SW480 (cell line): ENCODE measurements around the gene MCTP1.
A peak's percentile ranks its signal among the peaks of the same experiment; 100 is the strongest.

ENCODE experiments used
- DNase-seq: peaks from one replicate; pipeline ENCODE4 v3.0.0-alpha.2; 2016; ENCODE audit warnings: low spot score

Gene MCTP1

GRCh38 chr5:94694671-94695070, 590.2 kb downstream of the MCTP1 start:
- no peak for DNase-seq

DNA sequence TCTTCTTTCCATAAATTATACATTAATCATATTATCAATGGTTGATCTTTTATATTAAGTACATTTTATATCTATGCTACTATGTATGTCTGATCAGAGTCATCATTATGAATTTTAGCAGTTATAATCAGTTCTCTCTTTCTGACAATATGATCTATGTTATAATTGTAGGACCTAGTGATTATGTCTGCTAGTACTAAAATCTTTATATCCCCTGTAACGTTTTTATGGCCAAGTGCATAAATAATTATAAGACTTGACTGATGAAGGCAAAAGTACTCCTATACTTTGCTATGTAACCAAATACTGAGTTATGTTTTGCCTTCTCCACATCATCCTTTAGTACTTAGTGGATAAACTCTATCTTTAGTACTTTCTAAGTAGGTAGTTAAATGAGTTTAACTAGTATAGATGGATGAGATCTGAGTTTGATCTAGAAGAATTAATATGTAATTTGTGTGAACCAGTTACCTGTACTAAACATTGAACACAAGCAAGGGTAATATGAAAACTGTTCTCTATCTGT, 591.0 kb downstream of the MCTP1 start:
- DNase-seq: no peak

DNA sequence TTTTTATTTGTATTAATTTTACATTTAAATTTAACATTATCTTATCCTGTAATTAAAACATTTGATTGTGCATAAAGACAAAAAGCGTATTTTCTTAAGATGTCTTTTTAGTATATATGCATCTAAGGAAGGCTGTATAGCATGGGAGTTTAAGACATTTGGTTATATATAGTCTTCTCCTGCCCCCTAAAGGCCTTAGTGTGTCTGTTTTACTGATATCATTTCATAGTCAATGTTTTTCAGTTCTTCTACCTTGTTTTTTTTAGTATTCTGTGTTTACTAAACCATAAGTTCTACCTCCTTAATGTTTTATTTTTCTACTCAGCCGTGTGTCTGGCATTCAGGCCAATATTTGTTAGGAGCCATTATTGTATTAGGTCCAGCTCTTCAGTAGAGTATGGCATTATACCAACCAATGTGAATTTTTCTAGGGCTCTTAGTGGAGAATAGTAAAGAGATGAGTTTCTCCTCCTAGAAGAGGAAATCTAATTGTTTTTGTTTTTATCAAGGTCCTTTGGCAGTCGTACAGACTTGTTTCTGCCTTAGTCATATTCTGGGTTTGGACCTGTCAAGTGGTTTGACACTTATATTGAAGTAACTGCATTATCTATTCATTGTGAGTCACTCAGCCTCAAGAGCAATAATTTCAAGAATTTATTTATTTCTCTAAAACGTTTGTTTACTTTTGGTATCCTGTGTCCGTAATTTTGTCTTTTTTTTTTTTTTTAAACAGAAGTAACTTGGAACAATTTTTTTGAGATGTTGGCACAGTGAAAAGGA, 591.7 kb downstream of the MCTP1 start:
- peak; percentile 40 for DNase-seq

- no peak for DNase-seq
Measured at GRCh38 chr5:94692581-94692980, 592.3 kb downstream of the MCTP1 start.

DNA sequence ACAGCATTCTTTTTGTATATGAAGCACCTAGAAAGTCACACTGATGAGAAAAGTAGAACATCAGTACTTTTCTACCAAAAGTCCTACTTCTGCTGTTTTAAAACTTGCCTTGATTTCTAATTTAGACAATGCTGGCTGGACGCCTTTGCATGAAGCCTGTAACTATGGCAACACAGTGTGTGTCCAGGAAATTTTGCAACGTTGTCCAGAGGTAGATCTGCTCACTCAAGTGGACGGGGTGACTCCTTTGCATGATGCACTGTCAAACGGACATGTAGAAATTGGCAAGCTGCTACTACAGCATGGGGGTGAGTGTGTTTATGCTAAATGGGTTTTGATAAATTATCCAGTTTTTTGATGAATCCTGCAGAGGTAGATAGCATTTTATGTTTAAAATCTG, 592.9 kb downstream of the MCTP1 start:
- DNase-seq: no peak

DNA sequence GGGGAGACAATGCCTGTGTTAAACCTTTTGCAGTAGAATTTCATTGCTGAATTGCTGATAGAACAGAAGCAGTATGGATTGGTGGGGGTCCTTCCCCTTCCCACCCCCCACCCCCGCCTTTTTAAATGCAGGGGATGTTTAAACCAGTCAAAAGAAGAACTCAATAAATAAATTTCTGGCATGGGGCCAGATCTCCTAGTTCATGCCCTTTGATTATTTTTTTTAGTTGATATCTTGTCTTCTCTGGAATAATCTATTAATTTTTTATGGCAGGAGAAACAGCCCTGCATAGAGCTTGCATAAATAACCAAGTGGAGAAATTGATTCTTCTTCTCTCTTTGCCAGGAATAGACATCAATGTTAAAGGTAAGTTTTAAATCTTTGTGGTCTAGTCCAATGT, 593.6 kb downstream of the MCTP1 start:
- no peak for DNase-seq

DNA sequence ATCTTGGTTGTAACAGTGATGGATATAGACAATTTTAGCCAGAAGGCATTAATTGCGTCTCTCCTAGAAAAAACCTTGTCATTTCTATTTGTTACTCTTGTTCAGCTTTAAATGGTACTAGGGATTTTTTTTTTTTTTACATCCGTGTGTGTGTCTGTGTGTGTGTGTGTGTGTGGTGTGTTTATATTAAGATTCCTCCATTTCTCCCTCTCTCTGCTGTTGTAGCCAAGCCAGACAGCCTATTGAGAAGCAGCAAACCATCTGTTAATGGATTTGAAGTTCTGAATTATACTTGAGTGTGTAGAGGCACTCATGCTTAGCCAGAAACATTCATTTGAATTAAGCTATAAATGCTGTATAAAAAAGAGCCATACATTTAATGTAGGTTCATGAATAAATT, 594.1 kb downstream of the MCTP1 start:
- no peak for DNase-seq

GRCh38 chr5:94689908-94690307, 595.0 kb downstream of the MCTP1 start:
- DNase-seq: no peak

DNA sequence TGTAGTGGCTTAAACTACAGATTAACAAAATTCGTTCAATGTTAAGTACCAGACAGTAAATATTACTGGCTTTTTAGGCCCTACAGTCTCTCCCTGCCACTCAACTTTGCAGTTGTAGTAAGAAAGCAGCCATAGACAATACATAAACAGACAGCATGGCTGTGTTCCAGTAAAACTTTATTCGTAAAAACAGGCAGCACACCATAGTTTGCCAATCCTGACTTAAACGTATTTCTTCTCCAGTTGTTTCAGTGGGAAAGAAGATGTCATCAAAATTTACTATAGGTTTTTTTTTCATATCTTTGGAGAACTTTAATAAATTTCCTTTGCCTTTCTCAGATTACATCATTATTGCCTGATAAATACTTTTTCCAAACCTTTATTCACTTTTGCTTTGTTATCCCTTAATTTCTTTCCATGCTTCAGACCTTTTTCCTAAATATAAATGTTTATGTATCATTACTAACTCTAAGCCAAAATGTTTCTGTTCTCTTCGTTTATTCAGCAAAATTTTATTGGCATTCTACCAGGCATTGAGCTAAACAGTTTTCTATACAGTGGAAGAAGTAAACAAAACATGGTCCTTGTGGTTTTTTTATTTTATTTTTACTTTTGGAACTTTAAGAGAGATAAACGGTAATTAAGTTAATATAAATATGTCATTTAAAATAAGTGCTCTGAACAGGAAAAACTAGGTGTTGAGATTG, 601.9 kb downstream of the MCTP1 start:
- no peak for DNase-seq

- no peak for DNase-seq
Measured at GRCh38 chr5:94675965-94676618, 608.8 kb downstream of the MCTP1 start.

GRCh38 chr5:94674490-94675382, 610.2 kb downstream of the MCTP1 start:
- DNase-seq: no peak

DNA sequence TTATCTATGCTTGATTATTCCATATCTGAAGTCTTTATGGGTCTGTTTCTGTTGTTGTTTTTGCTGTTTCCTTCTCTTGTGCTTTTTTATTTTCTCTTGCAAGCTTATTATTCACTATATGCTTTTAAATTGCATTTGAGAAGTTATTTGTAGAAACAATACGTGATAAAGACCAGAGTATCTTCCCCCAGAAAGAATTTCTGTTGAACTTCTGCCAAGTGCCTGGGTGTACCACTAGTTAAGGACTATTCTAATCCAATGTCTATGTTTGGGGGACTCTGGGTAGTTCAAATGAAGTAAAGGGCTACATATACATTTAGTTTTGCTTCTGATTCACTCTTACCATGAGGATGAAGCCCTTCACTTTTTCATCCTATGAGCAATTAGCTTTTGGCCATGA, 612.1 kb downstream of the MCTP1 start:
- no peak for DNase-seq

DNA sequence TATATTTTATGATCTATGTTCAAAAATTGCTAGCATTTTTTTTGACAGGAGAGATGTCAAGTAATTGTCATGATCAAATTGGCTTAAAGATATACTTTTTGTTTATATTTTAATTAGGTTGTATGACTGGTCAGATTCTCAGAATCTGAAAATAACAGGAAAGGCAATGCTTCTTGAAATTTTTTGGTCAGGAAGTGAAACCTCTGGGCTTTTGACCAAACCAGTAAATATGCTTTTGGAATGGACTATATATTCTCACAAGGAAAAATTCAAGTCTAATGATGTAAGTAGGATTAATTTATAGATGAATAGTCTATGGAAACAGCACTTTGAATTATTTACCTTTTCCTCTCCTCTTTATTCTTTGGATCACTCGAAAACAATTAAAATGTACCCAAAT, 614.2 kb downstream of the MCTP1 start:
- DNase-seq: no peak

GRCh38 chr5:94667937-94668336, 617.0 kb downstream of the MCTP1 start:
- DNase-seq: no peak

DNA sequence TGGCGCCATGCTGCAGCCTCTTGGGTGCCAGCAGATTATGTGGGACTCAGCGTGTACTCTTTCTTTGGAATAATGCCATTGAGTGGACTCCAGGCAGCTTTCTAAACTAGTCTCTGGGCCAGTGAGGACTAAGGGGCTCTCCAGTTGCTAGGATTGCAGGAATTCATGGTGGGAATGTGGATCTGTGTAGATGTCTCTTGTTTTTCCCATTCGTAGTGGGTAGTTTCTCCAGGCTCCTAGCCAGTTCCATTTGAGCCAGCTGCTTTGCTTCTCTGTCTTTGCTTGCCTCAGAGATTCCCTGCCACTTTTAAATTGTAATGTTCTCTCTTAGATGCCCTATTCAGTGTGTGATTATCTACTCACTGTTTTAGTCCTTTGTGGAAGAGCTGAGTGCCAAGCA, 623.8 kb downstream of the MCTP1 start:
- no peak for DNase-seq

- no peak for DNase-seq
Measured at GRCh38 chr5:94660506-94660905, 624.4 kb downstream of the MCTP1 start.

DNA sequence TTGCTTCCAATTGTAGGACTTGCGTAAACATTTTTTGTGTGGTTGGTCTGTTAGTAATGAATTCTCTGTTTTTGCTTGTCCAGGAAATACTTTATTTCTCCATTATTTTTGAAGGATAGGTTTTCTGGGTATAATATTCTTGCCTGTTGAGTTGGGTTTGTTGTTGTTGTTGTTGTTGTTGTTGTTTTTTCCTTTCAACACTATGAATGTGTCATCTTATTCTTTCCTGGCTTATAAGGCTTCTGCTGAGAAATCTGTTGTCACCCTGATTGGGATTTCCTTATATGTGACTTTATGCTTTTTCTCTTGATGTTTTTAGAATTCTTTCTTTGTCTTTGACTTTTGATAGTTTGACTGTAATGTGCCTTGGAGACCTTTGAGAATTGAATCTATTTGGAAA, 626.6 kb downstream of the MCTP1 start:
- no peak for DNase-seq
